SKM-1 treated with dmso at 0.1 percent for 144 hours (cell line): ENCODE data around the gene IL1RAPL2.
"Not testable (repeated sequence)": the region's sequence is repeated elsewhere in the genome, so short reads cannot be mapped to it uniquely, and the experiment has no call there.

Experiments
- DNase-seq: peaks from one replicate; lab custom pipeline; 2025; ENCODE audit not compliant: unreplicated experiment; lab: John Stamatoyannopoulos, UW

Gene IL1RAPL2

GRCh38 chrX:105662248-105662647 lies 1096.2 kb downstream of the IL1RAPL2 start:
- DNase-seq: no peak

GRCh38 chrX:105664243-105664642 lies 1098.2 kb downstream of the IL1RAPL2 start:
- no peak for DNase-seq

- not testable (repeated sequence) for DNase-seq
Measured at GRCh38 chrX:105684288-105684687, 1118.3 kb downstream of the IL1RAPL2 start.

- no peak for DNase-seq
Measured at GRCh38 chrX:105694839-105695238, 1128.8 kb downstream of the IL1RAPL2 start.

GRCh38 chrX:105695451-105695850 lies 1129.5 kb downstream of the IL1RAPL2 start:
- DNase-seq: no peak

GRCh38 chrX:105696870-105697269 lies 1130.9 kb downstream of the IL1RAPL2 start:
- peak; percentile 41 for DNase-seq

- DNase-seq: no peak
Measured at GRCh38 chrX:105697984-105698781, 1132.2 kb downstream of the IL1RAPL2 start.

GRCh38 chrX:105700331-105700730 lies 1134.3 kb downstream of the IL1RAPL2 start:
- DNase-seq: no peak

- DNase-seq: no peak
Measured at GRCh38 chrX:105701310-105702052, 1135.5 kb downstream of the IL1RAPL2 start.

GRCh38 chrX:105703876-105704275 lies 1137.9 kb downstream of the IL1RAPL2 start:
- no peak for DNase-seq

GRCh38 chrX:105706041-105706440 lies 1140.0 kb downstream of the IL1RAPL2 start:
- no peak for DNase-seq

GRCh38 chrX:105711805-105712204 lies 1145.8 kb downstream of the IL1RAPL2 start:
- no peak for DNase-seq

GRCh38 chrX:105715746-105716145 lies 1149.7 kb downstream of the IL1RAPL2 start:
- DNase-seq: no peak

GRCh38 chrX:105723966-105724735 lies 1158.2 kb downstream of the IL1RAPL2 start:
- no peak for DNase-seq

- no peak for DNase-seq
Measured at GRCh38 chrX:105725228-105725627, 1159.2 kb downstream of the IL1RAPL2 start.

GRCh38 chrX:105738162-105738561 lies 1172.2 kb downstream of the IL1RAPL2 start:
- DNase-seq: no peak

GRCh38 chrX:105744291-105744690 lies 1178.3 kb downstream of the IL1RAPL2 start:
- DNase-seq: no peak

GRCh38 chrX:105744946-105745345 lies 1178.9 kb downstream of the IL1RAPL2 start:
- DNase-seq: no peak

GRCh38 chrX:105745863-105746262 lies 1179.9 kb downstream of the IL1RAPL2 start:
- no peak for DNase-seq

- no peak for DNase-seq
Measured at GRCh38 chrX:105752338-105752956, 1186.4 kb downstream of the IL1RAPL2 start.

- DNase-seq: no peak
Measured at GRCh38 chrX:105753411-105753810, 1187.4 kb downstream of the IL1RAPL2 start.
